ENCODE measurements around the gene MGAT4C. TPM values are rescaled to one million over a fixed set of nuclear protein-coding genes. Genes with fewer than 3 reads are reported as not detected.

MGAT4C gene
- total RNA-seq, 1 donor from 2014 or later: 1.0 TPM

- Histone ChIP-seq H3K9ac (ENCODE audit: low read depth in 1 of 3, low read length in 3 of 3) (no peak overlapping the region), H3K9me3 (ENCODE audit: control insufficient read depth in 3 of 3, low read length in 3 of 3) (no peaks in the 10 kb centered on the region), H3K36me3 (ENCODE audit: control insufficient read depth in 3 of 3, insufficient read depth in 3 of 3, low read length in 3 of 3) (no peaks in the 10 kb centered on the region), H3K27me3 (ENCODE audit: control insufficient read depth in 3 of 3, insufficient read depth in 3 of 3, low read length in 3 of 3) (no peaks in the 10 kb centered on the region), H3K4me3 (ENCODE audit: low read length in 3 of 3) (no peak overlapping the region), H3K4me1 (ENCODE audit: control insufficient read depth in 3 of 3, insufficient read depth in 3 of 3, low read length in 3 of 3) (no peaks in the 10 kb centered on the region), H3K27ac (ENCODE audit: low read depth, low read length) (no peak overlapping the region)
Observed at GRCh38 chr12:85968606-85969005, 287.6 kb downstream of the MGAT4C start.

GRCh38 chr12:85963326-85963725, 292.9 kb downstream of the MGAT4C start:
- H3K27ac ChIP-seq (ENCODE audit: low read depth, low read length): no peak overlapping the region
- no peaks in the 10 kb centered on the region for H3K36me3 ChIP-seq (ENCODE audit: control insufficient read depth in 3 of 3, insufficient read depth in 3 of 3, low read length in 3 of 3)
- no peaks in the 10 kb centered on the region for H3K9me3 ChIP-seq (ENCODE audit: control insufficient read depth in 3 of 3, low read length in 3 of 3)
- H3K27me3 ChIP-seq (ENCODE audit: control insufficient read depth in 3 of 3, insufficient read depth in 3 of 3, low read length in 3 of 3): no peaks in the 10 kb centered on the region
- no peaks in the 10 kb centered on the region for H3K4me1 ChIP-seq (ENCODE audit: control insufficient read depth in 3 of 3, insufficient read depth in 3 of 3, low read length in 3 of 3)
- no peak overlapping the region for H3K4me3 ChIP-seq (ENCODE audit: low read length in 3 of 3)
- H3K9ac ChIP-seq (ENCODE audit: low read depth in 1 of 3, low read length in 3 of 3): no peak overlapping the region

GRCh38 chr12:85956081-85956480, 300.1 kb downstream of the MGAT4C start:
- Histone ChIP-seq H3K4me3 (ENCODE audit: low read length in 3 of 3) (no peak overlapping the region), H3K9me3 (ENCODE audit: control insufficient read depth in 3 of 3, low read length in 3 of 3) (no peaks in the 10 kb centered on the region), H3K27ac (ENCODE audit: low read depth, low read length) (no peak overlapping the region), H3K9ac (ENCODE audit: low read depth in 1 of 3, low read length in 3 of 3) (no peak overlapping the region), H3K27me3 (ENCODE audit: control insufficient read depth in 3 of 3, insufficient read depth in 3 of 3, low read length in 3 of 3) (no peaks in the 10 kb centered on the region), H3K36me3 (ENCODE audit: control insufficient read depth in 3 of 3, insufficient read depth in 3 of 3, low read length in 3 of 3) (no peaks in the 10 kb centered on the region), H3K4me1 (ENCODE audit: control insufficient read depth in 3 of 3, insufficient read depth in 3 of 3, low read length in 3 of 3) (no peaks in the 10 kb centered on the region)

GRCh38 chr12:85955127-85955526, 301.1 kb downstream of the MGAT4C start:
- H3K4me3 ChIP-seq (ENCODE audit: low read length in 3 of 3): no peak overlapping the region
- H3K36me3 ChIP-seq (ENCODE audit: control insufficient read depth in 3 of 3, insufficient read depth in 3 of 3, low read length in 3 of 3): no peaks in the 10 kb centered on the region
- H3K4me1 ChIP-seq (ENCODE audit: control insufficient read depth in 3 of 3, insufficient read depth in 3 of 3, low read length in 3 of 3): no peaks in the 10 kb centered on the region
- no peak overlapping the region for H3K27ac ChIP-seq (ENCODE audit: low read depth, low read length)
- no peaks in the 10 kb centered on the region for H3K9me3 ChIP-seq (ENCODE audit: control insufficient read depth in 3 of 3, low read length in 3 of 3)
- H3K27me3 ChIP-seq (ENCODE audit: control insufficient read depth in 3 of 3, insufficient read depth in 3 of 3, low read length in 3 of 3): no peaks in the 10 kb centered on the region
- no peak overlapping the region for H3K9ac ChIP-seq (ENCODE audit: low read depth in 1 of 3, low read length in 3 of 3)

GRCh38 chr12:85951823-85952222, 304.4 kb downstream of the MGAT4C start:
- H3K36me3 ChIP-seq (ENCODE audit: control insufficient read depth in 3 of 3, insufficient read depth in 3 of 3, low read length in 3 of 3): no peaks in the 10 kb centered on the region
- no peaks in the 10 kb centered on the region for H3K4me1 ChIP-seq (ENCODE audit: control insufficient read depth in 3 of 3, insufficient read depth in 3 of 3, low read length in 3 of 3)
- no peak overlapping the region for H3K27ac ChIP-seq (ENCODE audit: low read depth, low read length)
- no peak overlapping the region for H3K4me3 ChIP-seq (ENCODE audit: low read length in 3 of 3)
- no peak overlapping the region for H3K9ac ChIP-seq (ENCODE audit: low read depth in 1 of 3, low read length in 3 of 3)
- H3K27me3 ChIP-seq (ENCODE audit: control insufficient read depth in 3 of 3, insufficient read depth in 3 of 3, low read length in 3 of 3): no peaks in the 10 kb centered on the region
- H3K9me3 ChIP-seq (ENCODE audit: control insufficient read depth in 3 of 3, low read length in 3 of 3): no peaks in the 10 kb centered on the region

- H3K9ac ChIP-seq (ENCODE audit: low read depth in 1 of 3, low read length in 3 of 3): no peak overlapping the region
- no peaks in the 10 kb centered on the region for H3K27me3 ChIP-seq (ENCODE audit: control insufficient read depth in 3 of 3, insufficient read depth in 3 of 3, low read length in 3 of 3)
- H3K27ac ChIP-seq (ENCODE audit: low read depth, low read length): no peak overlapping the region
- H3K9me3 ChIP-seq (ENCODE audit: control insufficient read depth in 3 of 3, low read length in 3 of 3): no peaks in the 10 kb centered on the region
- no peaks in the 10 kb centered on the region for H3K4me1 ChIP-seq (ENCODE audit: control insufficient read depth in 3 of 3, insufficient read depth in 3 of 3, low read length in 3 of 3)
- H3K36me3 ChIP-seq (ENCODE audit: control insufficient read depth in 3 of 3, insufficient read depth in 3 of 3, low read length in 3 of 3): no peaks in the 10 kb centered on the region
- H3K4me3 ChIP-seq (ENCODE audit: low read length in 3 of 3): no peak overlapping the region
Observed at GRCh38 chr12:85949253-85949652, 306.9 kb downstream of the MGAT4C start.

- Histone ChIP-seq H3K27ac (ENCODE audit: low read depth, low read length) (no peak overlapping the region), H3K9me3 (ENCODE audit: control insufficient read depth in 3 of 3, low read length in 3 of 3) (no peaks in the 10 kb centered on the region), H3K9ac (ENCODE audit: low read depth in 1 of 3, low read length in 3 of 3) (no peak overlapping the region), H3K4me1 (ENCODE audit: control insufficient read depth in 3 of 3, insufficient read depth in 3 of 3, low read length in 3 of 3) (no peaks in the 10 kb centered on the region), H3K4me3 (ENCODE audit: low read length in 3 of 3) (no peak overlapping the region), H3K36me3 (ENCODE audit: control insufficient read depth in 3 of 3, insufficient read depth in 3 of 3, low read length in 3 of 3) (no peaks in the 10 kb centered on the region), H3K27me3 (ENCODE audit: control insufficient read depth in 3 of 3, insufficient read depth in 3 of 3, low read length in 3 of 3) (no peaks in the 10 kb centered on the region)
Observed at GRCh38 chr12:85948340-85948739, 307.9 kb downstream of the MGAT4C start.

GRCh38 chr12:85947286-85947685, 308.9 kb downstream of the MGAT4C start:
- H3K9ac ChIP-seq (ENCODE audit: low read depth in 1 of 3, low read length in 3 of 3): no peak overlapping the region
- no peaks in the 10 kb centered on the region for H3K36me3 ChIP-seq (ENCODE audit: control insufficient read depth in 3 of 3, insufficient read depth in 3 of 3, low read length in 3 of 3)
- no peak overlapping the region for H3K27ac ChIP-seq (ENCODE audit: low read depth, low read length)
- H3K9me3 ChIP-seq (ENCODE audit: control insufficient read depth in 3 of 3, low read length in 3 of 3): no peaks in the 10 kb centered on the region
- H3K27me3 ChIP-seq (ENCODE audit: control insufficient read depth in 3 of 3, insufficient read depth in 3 of 3, low read length in 3 of 3): no peaks in the 10 kb centered on the region
- no peaks in the 10 kb centered on the region for H3K4me1 ChIP-seq (ENCODE audit: control insufficient read depth in 3 of 3, insufficient read depth in 3 of 3, low read length in 3 of 3)
- H3K4me3 ChIP-seq (ENCODE audit: low read length in 3 of 3): no peak overlapping the region

GRCh38 chr12:85946375-85946774, 309.8 kb downstream of the MGAT4C start:
- Histone ChIP-seq H3K9ac (ENCODE audit: low read depth in 1 of 3, low read length in 3 of 3) (no peak overlapping the region), H3K9me3 (ENCODE audit: control insufficient read depth in 3 of 3, low read length in 3 of 3) (no peaks in the 10 kb centered on the region), H3K27me3 (ENCODE audit: control insufficient read depth in 3 of 3, insufficient read depth in 3 of 3, low read length in 3 of 3) (no peaks in the 10 kb centered on the region), H3K4me3 (ENCODE audit: low read length in 3 of 3) (no peak overlapping the region), H3K4me1 (ENCODE audit: control insufficient read depth in 3 of 3, insufficient read depth in 3 of 3, low read length in 3 of 3) (no peaks in the 10 kb centered on the region), H3K36me3 (ENCODE audit: control insufficient read depth in 3 of 3, insufficient read depth in 3 of 3, low read length in 3 of 3) (no peaks in the 10 kb centered on the region), H3K27ac (ENCODE audit: low read depth, low read length) (no peak overlapping the region)

GRCh38 chr12:85927166-85927565, 329.0 kb downstream of the MGAT4C start:
- H3K36me3 ChIP-seq (ENCODE audit: control insufficient read depth in 3 of 3, insufficient read depth in 3 of 3, low read length in 3 of 3): no peaks in the 10 kb centered on the region
- no peak overlapping the region for H3K9ac ChIP-seq (ENCODE audit: low read depth in 1 of 3, low read length in 3 of 3)
- no peak overlapping the region for H3K27ac ChIP-seq (ENCODE audit: low read depth, low read length)
- H3K4me3 ChIP-seq (ENCODE audit: low read length in 3 of 3): no peak overlapping the region
- no peaks in the 10 kb centered on the region for H3K27me3 ChIP-seq (ENCODE audit: control insufficient read depth in 3 of 3, insufficient read depth in 3 of 3, low read length in 3 of 3)
- no peaks in the 10 kb centered on the region for H3K9me3 ChIP-seq (ENCODE audit: control insufficient read depth in 3 of 3, low read length in 3 of 3)
- H3K4me1 ChIP-seq (ENCODE audit: control insufficient read depth in 3 of 3, insufficient read depth in 3 of 3, low read length in 3 of 3): no peaks in the 10 kb centered on the region

- Histone ChIP-seq H3K4me1 (ENCODE audit: control insufficient read depth in 3 of 3, insufficient read depth in 3 of 3, low read length in 3 of 3) (no peaks in the 10 kb centered on the region), H3K27me3 (ENCODE audit: control insufficient read depth in 3 of 3, insufficient read depth in 3 of 3, low read length in 3 of 3) (no peaks in the 10 kb centered on the region), H3K9ac (ENCODE audit: low read depth in 1 of 3, low read length in 3 of 3) (no peak overlapping the region), H3K9me3 (ENCODE audit: control insufficient read depth in 3 of 3, low read length in 3 of 3) (no peaks in the 10 kb centered on the region), H3K36me3 (ENCODE audit: control insufficient read depth in 3 of 3, insufficient read depth in 3 of 3, low read length in 3 of 3) (no peaks in the 10 kb centered on the region), H3K27ac (ENCODE audit: low read depth, low read length) (no peak overlapping the region), H3K4me3 (ENCODE audit: low read length in 3 of 3) (no peak overlapping the region)
Observed at GRCh38 chr12:85923767-85924331, 332.3 kb downstream of the MGAT4C start.
